Vagina (tissue), 2 donors: ENCODE measurements around the gene CDH4.

ENCODE experiments used
- CTCF ChIP-seq, 3 experiments: fragments of 450-650 bp in 2 of 3; fragments of 200-600 bp in 1 of 3; sonication (generic) in 1 of 3; IDR thresholded peaks; one replicate each; pipeline ENCODE4 v1.5.1; 2017 to 2019; ENCODE audit warnings: antibody characterized with exemption in 3 of 3, mild to moderate bottlenecking in 2 of 3, moderate library complexity in 2 of 3
- POLR2A ChIP-seq, 2 donors: fragments of 450-650 bp; IDR thresholded peaks; one replicate each; pipeline ENCODE4 v1.6.1; 2017; ENCODE audit warnings: antibody characterized with exemption in 2 of 2, mild to moderate bottlenecking in 2 of 2, moderate library complexity in 2 of 2

GRCh38 chr20:61565791-61566190, 313.7 kb downstream of the CDH4 start:
- no peak for TF ChIP-seq CTCF (IDR thresholded peaks at IDR 0.05)
- no peak for TF ChIP-seq POLR2A (IDR thresholded peaks at IDR 0.05)
